HEK293 (cell line): ENCODE data around the gene BORCS8.
A peak's percentile ranks its signal among the peaks of the same experiment; 100 is the strongest.

Experiments used
- CTCF ChIA-PET: fragments of 350-600 bp; formaldehyde crosslinking; extraction: SDS; loops from one replicate; lab custom pipeline; 2021; ENCODE audit warnings: antibody characterized with exemption; lab: Yijun Ruan, JAX
- POLR2A ChIA-PET: fragments of 300-600 bp; formaldehyde crosslinking; extraction: SDS; loops from one replicate; lab custom pipeline; 2020; ENCODE audit warnings: antibody characterized with exemption, inconsistent platforms; lab: Yijun Ruan, JAX
- H3K27ac ChIP-seq: fragments of 200-500 bp; sonication (Bioruptor generic); 2 replicates; pipeline ENCODE4 v1.5.1; 2014; ENCODE audit warnings: low read depth, low read length, control low read depth, inconsistent platforms; ENCODE audit errors: extremely low read depth
- H3K36me3 ChIP-seq, 2 experiments: fragments of 200-500 bp in 1 of 2; sonication (Bioruptor generic) in 1 of 2; 1 replicate in 1 of 2; 2 replicates in 1 of 2; pipeline ENCODE4 v1.5.1; 2014 to 2017; ENCODE audit warnings: inconsistent platforms in 2 of 2, low read length in 2 of 2; ENCODE audit not compliant: control insufficient read depth in 2 of 2, insufficient read depth in 1 of 2
- H3K4me1 ChIP-seq: fragments of 200-500 bp; sonication (Bioruptor generic); 2 replicates; pipeline ENCODE4 v1.5.1; 2014; ENCODE audit warnings: mild to moderate bottlenecking, low read length, inconsistent platforms; ENCODE audit not compliant: control insufficient read depth, insufficient read depth
- H3K4me3 ChIP-seq: 2 replicates; pipeline ENCODE4 v1.5.1; 2011; ENCODE audit warnings: low read depth, mild to moderate bottlenecking, control low read depth, low read length, moderate library complexity
- H3K9me3 ChIP-seq: fragments of 200-500 bp; sonication (Bioruptor generic); 2 replicates; pipeline ENCODE4 v1.5.1; 2014; ENCODE audit warnings: low read depth, low read length, inconsistent platforms; ENCODE audit not compliant: control insufficient read depth, insufficient read depth
- BCL11A ChIP-seq: fragments of 450-650 bp; formaldehyde crosslinking; IDR thresholded peaks from 2 replicates; pipeline ENCODE4 v1.5.1; 2016; ENCODE audit warnings: low read depth, missing biosample characterization, missing genetic modification characterization
- GLIS2 ChIP-seq: fragments of 450-650 bp; formaldehyde crosslinking; IDR thresholded peaks from 2 replicates; pipeline ENCODE4 v1.5.1; 2016; ENCODE audit warnings: missing biosample characterization, missing genetic modification characterization
- KLF17 ChIP-seq: fragments of 450-650 bp; formaldehyde crosslinking; IDR thresholded peaks from 2 replicates; pipeline ENCODE4 v1.5.1; 2016; ENCODE audit warnings: missing biosample characterization, missing genetic modification characterization
- YY1 ChIP-seq: fragments of 450-650 bp; formaldehyde crosslinking; IDR thresholded peaks from 2 replicates; pipeline ENCODE4 v1.5.1; 2018; ENCODE audit warnings: missing biosample characterization, missing genetic modification characterization
- ZBTB10 ChIP-seq: fragments of 450-650 bp; formaldehyde crosslinking; IDR thresholded peaks from 2 replicates; pipeline ENCODE4 v1.5.1; 2016; ENCODE audit warnings: missing biosample characterization, missing genetic modification characterization
- ZBTB21 ChIP-seq: fragments of 450-650 bp; formaldehyde crosslinking; IDR thresholded peaks from 2 replicates; pipeline ENCODE4 v1.5.1; 2017; ENCODE audit warnings: missing biosample characterization, missing genetic modification characterization
- ZBTB48 ChIP-seq: fragments of 450-650 bp; formaldehyde crosslinking; IDR thresholded peaks from 2 replicates; pipeline ENCODE4 v1.5.1; 2016; ENCODE audit warnings: missing biosample characterization, missing genetic modification characterization
- ZNF10 ChIP-seq: fragments of 450-650 bp; formaldehyde crosslinking; IDR thresholded peaks from 2 replicates; pipeline ENCODE4 v1.5.1; 2017; ENCODE audit warnings: missing biosample characterization, missing genetic modification characterization
- ZNF112 ChIP-seq: fragments of 450-650 bp; formaldehyde crosslinking; IDR thresholded peaks from 2 replicates; pipeline ENCODE4 v1.5.0; 2017; ENCODE audit warnings: missing biosample characterization, missing genetic modification characterization
- ZNF302 ChIP-seq: fragments of 450-650 bp; formaldehyde crosslinking; IDR thresholded peaks from 2 replicates; pipeline ENCODE4 v1.5.1; 2016; ENCODE audit warnings: missing biosample characterization, missing genetic modification characterization, low read depth
- ZNF324 ChIP-seq: fragments of 450-650 bp; formaldehyde crosslinking; IDR thresholded peaks from 2 replicates; pipeline ENCODE4 v1.5.1; 2016; ENCODE audit warnings: missing biosample characterization, missing genetic modification characterization
- ZNF335 ChIP-seq: fragments of 450-650 bp; formaldehyde crosslinking; conservative IDR thresholded peaks from 2 replicates; pipeline ENCODE4 v1.5.1; 2016; ENCODE audit warnings: missing biosample characterization, missing genetic modification characterization
- ZNF596 ChIP-seq: fragments of 450-650 bp; IDR thresholded peaks from 2 replicates; pipeline ENCODE4 v1.5.0; 2018; ENCODE audit warnings: missing biosample characterization, mild to moderate bottlenecking, missing genetic modification characterization, moderate library complexity
- ZNF623 ChIP-seq: fragments of 450-650 bp; formaldehyde crosslinking; IDR thresholded peaks from 2 replicates; pipeline ENCODE4 v1.5.1; 2016; ENCODE audit warnings: missing biosample characterization, missing genetic modification characterization

BORCS8 gene

GRCh38 chr19:19142347-19142746 is 49.6 kb downstream of the BORCS8 start:
- Histone ChIP-seq H3K4me3 (no peak overlapping the region), H3K4me1 (peaks cover under 1% of the 10 kb centered on the region; the same call in 1 of the 2 replicates), H3K9me3 (no peaks in the 10 kb centered on the region), H3K36me3 (no peaks in the 10 kb centered on the region), H3K27ac (no peak overlapping the region)
- ChIA-PET POLR2A (no interaction called here), CTCF (interaction anchor here (0.6 to 4.7 kb wide), 4 partner anchors 14 to 91 kb away, joined by 3 to 26 read pairs (median 4); partner anchors contain the start of gene SLC25A42)
- TF ChIP-seq ZNF324 (tag by site-specific recombination) (no peak), KLF17 (tag by site-specific recombination) (no peak), ZNF623 (no peak), ZNF596 (tag by site-specific recombination) (no peak), ZNF10 (tag by site-specific recombination) (no peak)

- Histone ChIP-seq H3K36me3 (no peaks in the 10 kb centered on the region), H3K27ac (no peak overlapping the region)
- TF ChIP-seq GLIS2 (tag by site-specific recombination) = no peak
- peak; percentile 72 for TF ChIP-seq ZNF335
- TF ChIP-seq, all 188 proteins: peak for 1
- Histone ChIP-seq H3K4me3 (no peak overlapping the region), H3K4me1 (peaks cover 3% of the 10 kb centered on the region; the same call in 1 of the 2 replicates), H3K9me3 (no peaks in the 10 kb centered on the region)
- CTCF ChIA-PET = interaction anchor here (0.6 to 4.7 kb wide), 12 partner anchors 12 to 1541 kb away, joined by 3 to 26 read pairs (median 4); no protein-coding TSS in a partner anchor
- POLR2A ChIA-PET = interaction anchor here (0.6 kb wide), 4 partner anchors 79 to 567 kb away, joined by 3 to 13 read pairs (median 4); no protein-coding TSS in a partner anchor
These were observed 51.5 kb downstream of the BORCS8 start for GRCh38 chr19:19140476-19140875.

GRCh38 chr19:19139876-19140229 is 52.1 kb downstream of the BORCS8 start:
- Histone ChIP-seq H3K4me3 (no peak overlapping the region), H3K36me3 (no peaks in the 10 kb centered on the region), H3K9me3 (no peaks in the 10 kb centered on the region), H3K4me1 (peaks cover 3% of the 10 kb centered on the region; the same call in 1 of the 2 replicates), H3K27ac (no peak overlapping the region)
- ChIA-PET POLR2A (interaction anchor here (0.6 kb wide), 1 partner anchor 55 kb away, joined by 4 read pairs; no protein-coding TSS in a partner anchor), CTCF (interaction anchor here (0.6 to 4.7 kb wide), 12 partner anchors 13 to 175 kb away, joined by 3 to 26 read pairs (median 5); no protein-coding TSS in a partner anchor)
- no peak for TF ChIP-seq BCL11A
- TF ChIP-seq ZBTB10 (tag by site-specific recombination) = no peak
- no peak for TF ChIP-seq ZNF112 (tag by site-specific recombination)
- TF ChIP-seq YY1 (tag by site-specific recombination) = no peak
- TF ChIP-seq ZBTB21 (tag by site-specific recombination) = no peak
- no peak for TF ChIP-seq ZBTB48 (tag by site-specific recombination)
- TF ChIP-seq ZNF302 (tag by site-specific recombination) = no peak
